ENCODE results near the gene TUBA3D. TPM values are rescaled to one million over a fixed set of nuclear protein-coding genes. Genes with fewer than 3 reads are reported as not detected.
"Not testable (repeated sequence)": the region's sequence is repeated elsewhere in the genome, so short reads cannot be mapped to it uniquely, and the experiment has no call there.

TUBA3D gene
- total and polyA plus RNA-seq, 10 of the 15 experiments (the other 5 are each of a cell fraction or from before 2014, with no cell fraction given), result 0.04 to 0.37 (median 0.20) TPM; not detected in 6

GRCh38 chr2:131445515-131445797 lies 30.5 kb upstream of the TUBA3D start:
- in situ Hi-C loops (cut with MboI); RAD21 ChIA-PET (ENCODE audit: unreplicated experiment); POLR2A ChIA-PET; ATAC-seq; H3K4me3 ChIP-seq; H3K9ac ChIP-seq (ENCODE audit: control insufficient read depth, insufficient read depth, low read length); H2AFZ ChIP-seq (ENCODE audit: control insufficient read depth, low read depth, low read length); H3K4me1 ChIP-seq (ENCODE audit: control insufficient read depth, insufficient read depth, low read length); H3K27ac ChIP-seq (ENCODE audit: control insufficient read depth, insufficient read depth); H4K20me1 ChIP-seq (ENCODE audit: control insufficient read depth, insufficient read depth); intact Hi-C loops (cut with micrococcal nuclease; ENCODE audit: unreplicated experiment); H3K9me3 ChIP-seq (replicated peaks; ENCODE audit: control insufficient read depth, insufficient read depth, low read length); FAIRE-seq; DNase-seq (ENCODE audit: low read depth, low spot score); H3K36me3 ChIP-seq (ENCODE audit: control insufficient read depth in 2 of 2, insufficient read depth in 2 of 2, low read length in 1 of 2); H3K79me2 ChIP-seq (ENCODE audit: control insufficient read depth, insufficient read depth, low read length); CTCF ChIA-PET; BruUV-seq (replicated peaks); H3K27me3 ChIP-seq (replicated peaks in 1 of 2; ENCODE audit: control insufficient read depth in 2 of 2, insufficient read depth in 2 of 2, low read length in 1 of 2); SMC1A ChIA-PET (ENCODE audit: uncharacterized antibody, unreplicated experiment); H3K4me2 ChIP-seq (ENCODE audit: control insufficient read depth, insufficient read depth): not testable (repeated sequence)
- WGBS (ENCODE audit: insufficient coverage, insufficient replicate concordance, low lambda C conversion rate, missing lambda C conversion rate), result 90% methylated on average over 12 of the region's 21 CpGs

- Histone ChIP-seq H3K4me1 (ENCODE audit: control insufficient read depth, insufficient read depth, low read length) (no peaks in the 10 kb centered on the region), H3K9me3 (replicated peaks; ENCODE audit: control insufficient read depth, insufficient read depth, low read length) (no peaks in the 10 kb centered on the region), H2AFZ (ENCODE audit: control insufficient read depth, low read depth, low read length) (no peak overlapping the region), H3K79me2 (ENCODE audit: control insufficient read depth, insufficient read depth, low read length) (no peaks in the 10 kb centered on the region), H3K4me3 (no peak overlapping the region), H3K36me3 (ENCODE audit: control insufficient read depth in 2 of 2, insufficient read depth in 2 of 2, low read length in 1 of 2) (no peaks in the 10 kb centered on the region), H3K27ac (ENCODE audit: control insufficient read depth, insufficient read depth) (no peak overlapping the region), H3K4me2 (ENCODE audit: control insufficient read depth, insufficient read depth) (no peak overlapping the region), H3K27me3 (replicated peaks in 1 of 2; ENCODE audit: control insufficient read depth in 2 of 2, insufficient read depth in 2 of 2, low read length in 1 of 2) (no peaks in the 10 kb centered on the region), H4K20me1 (ENCODE audit: control insufficient read depth, insufficient read depth) (no peaks in the 10 kb centered on the region), H3K9ac (ENCODE audit: control insufficient read depth, insufficient read depth, low read length) (no peak overlapping the region)
- no TSS peak for BruUV-seq (replicated peaks)
- FAIRE-seq (no peak), ATAC-seq (no peak), DNase-seq (ENCODE audit: low read depth, low spot score) (no peak)
- POLR2A ChIA-PET, result no interaction called here
- in situ Hi-C loops (cut with MboI), result no loop called here
- intact Hi-C loops (cut with micrococcal nuclease; ENCODE audit: unreplicated experiment), result no loop called here
- 78% methylated on average over 12 of the region's 19 CpGs for WGBS (ENCODE audit: insufficient coverage, insufficient replicate concordance, low lambda C conversion rate, missing lambda C conversion rate)
- CTCF ChIA-PET, result no interaction called here
- TF ChIP-seq JUNB (IDR thresholded peaks at IDR 0.05) (no peak), CEBPZ (IDR thresholded peaks at IDR 0.05; ENCODE audit: low read depth, low read length) (no peak), DPF2 (IDR thresholded peaks at IDR 0.05) (no peak)
- SMC1A ChIA-PET (ENCODE audit: uncharacterized antibody, unreplicated experiment), result no interaction called here
- RAD21 ChIA-PET (ENCODE audit: unreplicated experiment), result no interaction called here
These were observed 30.0 kb upstream of the TUBA3D start for GRCh38 chr2:131445896-131446295.

- SMC1A ChIA-PET (ENCODE audit: uncharacterized antibody, unreplicated experiment); POLR2A ChIA-PET: not testable (repeated sequence)
These were observed 27.9 kb upstream of the TUBA3D start for GRCh38 chr2:131447981-131448380.

More at GRCh38 chr2:131447981-131448380, 27.9 kb upstream of the TUBA3D start:
- H2AFZ ChIP-seq (ENCODE audit: control insufficient read depth, low read depth, low read length); H3K4me3 ChIP-seq; H3K79me2 ChIP-seq (ENCODE audit: control insufficient read depth, insufficient read depth, low read length); H3K9ac ChIP-seq (ENCODE audit: control insufficient read depth, insufficient read depth, low read length); in situ Hi-C loops (cut with MboI); RAD21 ChIA-PET (ENCODE audit: unreplicated experiment); H4K20me1 ChIP-seq (ENCODE audit: control insufficient read depth, insufficient read depth); CTCF ChIA-PET; H3K27ac ChIP-seq (ENCODE audit: control insufficient read depth, insufficient read depth); intact Hi-C loops (cut with micrococcal nuclease; ENCODE audit: unreplicated experiment); BruUV-seq (replicated peaks); H3K9me3 ChIP-seq (replicated peaks; ENCODE audit: control insufficient read depth, insufficient read depth, low read length); H3K27me3 ChIP-seq (replicated peaks in 1 of 2; ENCODE audit: control insufficient read depth in 2 of 2, insufficient read depth in 2 of 2, low read length in 1 of 2); H3K36me3 ChIP-seq (ENCODE audit: control insufficient read depth in 2 of 2, insufficient read depth in 2 of 2, low read length in 1 of 2); ATAC-seq; H3K4me2 ChIP-seq (ENCODE audit: control insufficient read depth, insufficient read depth); FAIRE-seq; DNase-seq (ENCODE audit: low read depth, low spot score); H3K4me1 ChIP-seq (ENCODE audit: control insufficient read depth, insufficient read depth, low read length): not testable (repeated sequence)
- WGBS (ENCODE audit: insufficient coverage, insufficient replicate concordance, low lambda C conversion rate, missing lambda C conversion rate), result 88% methylated on average over 9 of the region's 9 CpGs
